ENCODE data around the gene CNGB1. TPM values are rescaled to one million over a fixed set of nuclear protein-coding genes. Genes with fewer than 3 reads are reported as not detected.

CNGB1 gene
- total RNA-seq, 4 donors from 2014 or later, result 1.1 to 2.8 TPM; not detected in 2

GRCh38 chr16:57871456-57871855 lies 99.5 kb downstream of the CNGB1 start:
- TF ChIP-seq POLR2A (IDR thresholded peaks at IDR 0.05) (no peak), CTCF (IDR thresholded peaks at IDR 0.05) (no peak)
- H3K27me3 ChIP-seq, result no peaks in the 10 kb centered on the region
- no peaks in the 10 kb centered on the region for H3K9me3 ChIP-seq
- no peaks in the 10 kb centered on the region for H3K4me1 ChIP-seq
- DNase-seq, result no peak
- no peak overlapping the region for H3K4me3 ChIP-seq
- H3K27ac ChIP-seq, result no peak overlapping the region
- no peaks in the 10 kb centered on the region for H3K36me3 ChIP-seq

GRCh38 chr16:57870753-57871454 lies 100.0 kb downstream of the CNGB1 start:
- Histone ChIP-seq H3K9me3 (no peaks in the 10 kb centered on the region), H3K27me3 (no peaks in the 10 kb centered on the region), H3K36me3 (no peaks in the 10 kb centered on the region), H3K4me1 (no peaks in the 10 kb centered on the region), H3K4me3 (no peak overlapping the region), H3K27ac (no peak overlapping the region)
- no peak for DNase-seq
- no peak for TF ChIP-seq POLR2A (IDR thresholded peaks at IDR 0.05)
- no peak for TF ChIP-seq CTCF (IDR thresholded peaks at IDR 0.05)

GRCh38 chr16:57868913-57869520 lies 101.9 kb downstream of the CNGB1 start:
- Histone ChIP-seq H3K4me3 (no peak overlapping the region), H3K27ac (no peak overlapping the region), H3K9me3 (no peaks in the 10 kb centered on the region), H3K36me3 (no peaks in the 10 kb centered on the region), H3K27me3 (no peaks in the 10 kb centered on the region), H3K4me1 (no peaks in the 10 kb centered on the region)
- DNase-seq, result no peak
- TF ChIP-seq CTCF (IDR thresholded peaks at IDR 0.05), result no peak
- TF ChIP-seq POLR2A (IDR thresholded peaks at IDR 0.05), result no peak

- Histone ChIP-seq H3K4me3 (no peak overlapping the region), H3K4me1 (peaks cover 0 to 4% (median 0%) of the 10 kb centered on the region in 4 donors), H3K27ac (no peak overlapping the region), H3K27me3 (no peaks in the 10 kb centered on the region), H3K9me3 (no peaks in the 10 kb centered on the region), H3K36me3 (no peaks in the 10 kb centered on the region)
- no peak for DNase-seq
- TF ChIP-seq CTCF (IDR thresholded peaks at IDR 0.05), result no peak
- no peak for TF ChIP-seq POLR2A (IDR thresholded peaks at IDR 0.05)
Observed at GRCh38 chr16:57867000-57867561, 103.8 kb downstream of the CNGB1 start.

GRCh38 chr16:57866529-57866918 lies 104.4 kb downstream of the CNGB1 start:
- peaks cover 0 to 4% (median 0%) of the 10 kb centered on the region in 4 donors for H3K4me1 ChIP-seq
- TF ChIP-seq CTCF (IDR thresholded peaks at IDR 0.05) (no peak), POLR2A (IDR thresholded peaks at IDR 0.05) (no peak)
- no peak for DNase-seq

More at GRCh38 chr16:57866529-57866918, 104.4 kb downstream of the CNGB1 start:
- Histone ChIP-seq H3K9me3 (no peaks in the 10 kb centered on the region), H3K27me3 (no peaks in the 10 kb centered on the region), H3K36me3 (no peaks in the 10 kb centered on the region), H3K4me3 (no peak overlapping the region), H3K27ac (no peak overlapping the region)

All from Peyer's patch (tissue), 4 donors.